ENCODE results near the gene SMYD5. TPM values are rescaled to one million over a fixed set of nuclear protein-coding genes. Genes with fewer than 3 reads are reported as not detected.

SMYD5 gene
- total and polyA plus RNA-seq, 9 of the 15 experiments (the other 6 are each of a cell fraction or from before 2014, with no cell fraction given) = 11.4 to 56.8 (median 32.0) TPM

DNA sequence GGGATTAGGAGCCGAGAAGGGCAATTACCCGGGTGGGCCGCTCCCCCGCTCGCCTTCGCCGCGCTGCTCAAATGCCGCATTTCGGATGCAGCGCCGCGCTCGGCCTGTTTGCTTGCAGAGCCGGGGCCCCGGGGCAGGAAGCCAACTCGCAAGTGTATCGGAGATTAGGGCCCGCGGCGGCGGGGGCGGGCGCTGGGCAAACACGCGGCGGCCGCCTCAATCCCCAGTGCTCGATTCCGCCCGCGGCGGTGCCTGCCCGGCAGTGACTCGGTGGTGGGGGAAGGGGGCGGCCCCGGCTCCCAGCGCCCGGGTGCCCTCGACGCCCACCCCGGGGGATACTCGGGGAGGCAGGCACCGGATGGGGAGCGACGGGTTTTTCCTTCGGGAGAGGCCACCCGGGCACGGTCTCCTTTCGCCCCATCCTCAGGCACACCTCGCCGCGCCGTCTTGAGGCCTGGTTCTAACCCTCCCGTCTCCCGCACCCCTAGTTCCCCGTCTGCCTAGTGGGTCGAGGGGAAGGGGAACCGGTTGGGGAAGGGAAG is 38.3 kb upstream of the SMYD5 start (continued):
- TF ChIP-seq NR3C1 (CRISPR knock-in tag; IDR thresholded peaks at IDR 0.05) (no peak), HNRNPK (IDR thresholded peaks at IDR 0.05; ENCODE audit: low read depth, low read length, poor library complexity, severe bottlenecking) (peak; percentile 14), TARDBP (IDR thresholded peaks at IDR 0.05) (no peak), PCBP1 (IDR thresholded peaks at IDR 0.05; ENCODE audit: low read depth, low read length, poor library complexity, severe bottlenecking) (peak; percentile 38), ILF3 (IDR thresholded peaks at IDR 0.05; ENCODE audit: borderline replicate concordance) (no peak), ZFX (CRISPR knock-in tag; IDR thresholded peaks at IDR 0.05) (peak; percentile 55; the same call in 1 of the 2 replicates)
- TF ChIP-seq, protein P1, sequence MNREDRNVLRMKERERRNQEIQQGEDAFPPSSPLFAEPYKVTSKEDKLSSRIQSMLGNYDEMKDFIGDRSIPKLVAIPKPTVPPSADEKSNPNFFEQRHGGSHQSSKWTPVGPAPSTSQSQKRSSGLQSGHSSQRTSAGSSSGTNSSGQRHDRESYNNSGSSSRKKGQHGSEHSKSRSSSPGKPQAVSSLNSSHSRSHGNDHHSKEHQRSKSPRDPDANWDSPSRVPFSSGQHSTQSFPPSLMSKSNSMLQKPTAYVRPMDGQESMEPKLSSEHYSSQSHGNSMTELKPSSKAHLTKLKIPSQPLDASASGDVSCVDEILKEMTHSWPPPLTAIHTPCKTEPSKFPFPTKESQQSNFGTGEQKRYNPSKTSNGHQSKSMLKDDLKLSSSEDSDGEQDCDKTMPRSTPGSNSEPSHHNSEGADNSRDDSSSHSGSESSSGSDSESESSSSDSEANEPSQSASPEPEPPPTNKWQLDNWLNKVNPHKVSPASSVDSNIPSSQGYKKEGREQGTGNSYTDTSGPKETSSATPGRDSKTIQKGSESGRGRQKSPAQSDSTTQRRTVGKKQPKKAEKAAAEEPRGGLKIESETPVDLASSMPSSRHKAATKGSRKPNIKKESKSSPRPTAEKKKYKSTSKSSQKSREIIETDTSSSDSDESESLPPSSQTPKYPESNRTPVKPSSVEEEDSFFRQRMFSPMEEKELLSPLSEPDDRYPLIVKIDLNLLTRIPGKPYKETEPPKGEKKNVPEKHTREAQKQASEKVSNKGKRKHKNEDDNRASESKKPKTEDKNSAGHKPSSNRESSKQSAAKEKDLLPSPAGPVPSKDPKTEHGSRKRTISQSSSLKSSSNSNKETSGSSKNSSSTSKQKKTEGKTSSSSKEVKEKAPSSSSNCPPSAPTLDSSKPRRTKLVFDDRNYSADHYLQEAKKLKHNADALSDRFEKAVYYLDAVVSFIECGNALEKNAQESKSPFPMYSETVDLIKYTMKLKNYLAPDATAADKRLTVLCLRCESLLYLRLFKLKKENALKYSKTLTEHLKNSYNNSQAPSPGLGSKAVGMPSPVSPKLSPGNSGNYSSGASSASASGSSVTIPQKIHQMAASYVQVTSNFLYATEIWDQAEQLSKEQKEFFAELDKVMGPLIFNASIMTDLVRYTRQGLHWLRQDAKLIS (CRISPR knock-in tag; IDR thresholded peaks at IDR 0.05) = no peak
- TF ChIP-seq, protein P2, sequence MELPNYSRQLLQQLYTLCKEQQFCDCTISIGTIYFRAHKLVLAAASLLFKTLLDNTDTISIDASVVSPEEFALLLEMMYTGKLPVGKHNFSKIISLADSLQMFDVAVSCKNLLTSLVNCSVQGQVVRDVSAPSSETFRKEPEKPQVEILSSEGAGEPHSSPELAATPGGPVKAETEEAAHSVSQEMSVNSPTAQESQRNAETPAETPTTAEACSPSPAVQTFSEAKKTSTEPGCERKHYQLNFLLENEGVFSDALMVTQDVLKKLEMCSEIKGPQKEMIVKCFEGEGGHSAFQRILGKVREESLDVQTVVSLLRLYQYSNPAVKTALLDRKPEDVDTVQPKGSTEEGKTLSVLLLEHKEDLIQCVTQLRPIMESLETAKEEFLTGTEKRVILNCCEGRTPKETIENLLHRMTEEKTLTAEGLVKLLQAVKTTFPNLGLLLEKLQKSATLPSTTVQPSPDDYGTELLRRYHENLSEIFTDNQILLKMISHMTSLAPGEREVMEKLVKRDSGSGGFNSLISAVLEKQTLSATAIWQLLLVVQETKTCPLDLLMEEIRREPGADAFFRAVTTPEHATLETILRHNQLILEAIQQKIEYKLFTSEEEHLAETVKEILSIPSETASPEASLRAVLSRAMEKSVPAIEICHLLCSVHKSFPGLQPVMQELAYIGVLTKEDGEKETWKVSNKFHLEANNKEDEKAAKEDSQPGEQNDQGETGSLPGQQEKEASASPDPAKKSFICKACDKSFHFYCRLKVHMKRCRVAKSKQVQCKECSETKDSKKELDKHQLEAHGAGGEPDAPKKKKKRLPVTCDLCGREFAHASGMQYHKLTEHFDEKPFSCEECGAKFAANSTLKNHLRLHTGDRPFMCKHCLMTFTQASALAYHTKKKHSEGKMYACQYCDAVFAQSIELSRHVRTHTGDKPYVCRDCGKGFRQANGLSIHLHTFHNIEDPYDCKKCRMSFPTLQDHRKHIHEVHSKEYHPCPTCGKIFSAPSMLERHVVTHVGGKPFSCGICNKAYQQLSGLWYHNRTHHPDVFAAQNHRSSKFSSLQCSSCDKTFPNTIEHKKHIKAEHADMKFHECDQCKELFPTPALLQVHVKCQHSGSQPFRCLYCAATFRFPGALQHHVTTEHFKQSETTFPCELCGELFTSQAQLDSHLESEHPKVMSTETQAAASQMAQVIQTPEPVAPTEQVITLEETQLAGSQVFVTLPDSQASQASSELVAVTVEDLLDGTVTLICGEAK (IDR thresholded peaks at IDR 0.05) = peak; percentile 60
- TF ChIP-seq, protein P2 (CRISPR knock-in tag; IDR thresholded peaks at IDR 0.05) = no peak
- TF ChIP-seq, protein P3, sequence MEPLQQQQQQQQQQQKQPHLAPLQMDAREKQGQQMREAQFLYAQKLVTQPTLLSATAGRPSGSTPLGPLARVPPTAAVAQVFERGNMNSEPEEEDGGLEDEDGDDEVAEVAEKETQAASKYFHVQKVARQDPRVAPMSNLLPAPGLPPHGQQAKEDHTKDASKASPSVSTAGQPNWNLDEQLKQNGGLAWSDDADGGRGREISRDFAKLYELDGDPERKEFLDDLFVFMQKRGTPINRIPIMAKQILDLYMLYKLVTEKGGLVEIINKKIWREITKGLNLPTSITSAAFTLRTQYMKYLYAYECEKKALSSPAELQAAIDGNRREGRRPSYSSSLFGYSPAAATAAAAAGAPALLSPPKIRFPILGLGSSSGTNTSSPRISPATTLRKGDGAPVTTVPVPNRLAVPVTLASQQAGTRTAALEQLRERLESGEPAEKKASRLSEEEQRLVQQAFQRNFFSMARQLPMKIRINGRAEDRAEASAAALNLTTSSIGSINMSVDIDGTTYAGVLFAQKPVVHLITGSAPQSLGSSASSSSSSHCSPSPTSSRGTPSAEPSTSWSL (CRISPR knock-in tag; IDR thresholded peaks at IDR 0.05; ENCODE audit: borderline replicate concordance) = no peak
- TF ChIP-seq, protein P4, sequence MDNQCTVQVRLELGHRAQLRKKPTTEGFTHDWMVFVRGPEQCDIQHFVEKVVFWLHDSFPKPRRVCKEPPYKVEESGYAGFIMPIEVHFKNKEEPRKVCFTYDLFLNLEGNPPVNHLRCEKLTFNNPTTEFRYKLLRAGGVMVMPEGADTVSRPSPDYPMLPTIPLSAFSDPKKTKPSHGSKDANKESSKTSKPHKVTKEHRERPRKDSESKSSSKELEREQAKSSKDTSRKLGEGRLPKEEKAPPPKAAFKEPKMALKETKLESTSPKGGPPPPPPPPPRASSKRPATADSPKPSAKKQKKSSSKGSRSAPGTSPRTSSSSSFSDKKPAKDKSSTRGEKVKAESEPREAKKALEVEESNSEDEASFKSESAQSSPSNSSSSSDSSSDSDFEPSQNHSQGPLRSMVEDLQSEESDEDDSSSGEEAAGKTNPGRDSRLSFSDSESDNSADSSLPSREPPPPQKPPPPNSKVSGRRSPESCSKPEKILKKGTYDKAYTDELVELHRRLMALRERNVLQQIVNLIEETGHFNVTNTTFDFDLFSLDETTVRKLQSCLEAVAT (IDR thresholded peaks at IDR 0.05) = no peak

Measured in K562 (cell line).